ENCODE results near the gene DCAF5. TPM values are rescaled to one million over a fixed set of nuclear protein-coding genes. Genes with fewer than 3 reads are reported as not detected.

DCAF5 gene
- total RNA-seq, 1 donor: 24.2 TPM

DNA sequence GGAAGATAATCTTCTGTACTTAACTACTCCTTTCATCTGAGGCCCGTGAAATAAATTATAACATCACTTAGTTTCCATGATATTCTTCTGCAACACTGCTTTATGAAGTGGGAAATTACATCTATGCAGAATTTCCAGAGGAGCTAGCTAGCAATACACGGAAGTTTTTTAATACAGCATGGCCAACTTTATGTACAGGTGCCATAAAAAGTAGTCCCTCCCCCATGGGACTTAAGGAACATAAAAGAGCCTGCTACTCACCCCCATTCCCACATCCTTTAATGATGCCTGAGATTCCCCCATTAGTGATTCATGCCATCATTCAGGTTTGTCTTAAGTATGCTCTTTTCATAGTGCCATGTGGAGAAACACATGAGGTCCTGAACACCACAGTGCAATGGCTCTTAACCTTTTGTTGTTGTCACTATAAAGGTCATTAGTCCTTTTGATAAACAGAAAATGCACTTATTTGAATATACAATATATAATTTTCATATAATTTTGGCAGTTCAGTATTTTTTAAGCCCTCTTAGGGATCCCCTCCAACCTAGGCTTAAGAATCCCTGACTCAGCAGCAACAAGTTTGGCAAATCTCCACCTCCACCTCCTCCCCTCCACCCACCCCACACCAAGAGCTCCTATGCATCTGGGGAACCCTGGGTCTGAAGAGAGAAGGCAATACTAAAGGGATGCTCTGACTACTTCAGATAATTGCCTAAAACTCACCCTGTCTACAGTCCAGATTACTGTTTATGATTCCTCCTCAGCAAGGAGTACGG is 37.3 kb downstream of the DCAF5 start:
- TF ChIP-seq, protein P1, sequence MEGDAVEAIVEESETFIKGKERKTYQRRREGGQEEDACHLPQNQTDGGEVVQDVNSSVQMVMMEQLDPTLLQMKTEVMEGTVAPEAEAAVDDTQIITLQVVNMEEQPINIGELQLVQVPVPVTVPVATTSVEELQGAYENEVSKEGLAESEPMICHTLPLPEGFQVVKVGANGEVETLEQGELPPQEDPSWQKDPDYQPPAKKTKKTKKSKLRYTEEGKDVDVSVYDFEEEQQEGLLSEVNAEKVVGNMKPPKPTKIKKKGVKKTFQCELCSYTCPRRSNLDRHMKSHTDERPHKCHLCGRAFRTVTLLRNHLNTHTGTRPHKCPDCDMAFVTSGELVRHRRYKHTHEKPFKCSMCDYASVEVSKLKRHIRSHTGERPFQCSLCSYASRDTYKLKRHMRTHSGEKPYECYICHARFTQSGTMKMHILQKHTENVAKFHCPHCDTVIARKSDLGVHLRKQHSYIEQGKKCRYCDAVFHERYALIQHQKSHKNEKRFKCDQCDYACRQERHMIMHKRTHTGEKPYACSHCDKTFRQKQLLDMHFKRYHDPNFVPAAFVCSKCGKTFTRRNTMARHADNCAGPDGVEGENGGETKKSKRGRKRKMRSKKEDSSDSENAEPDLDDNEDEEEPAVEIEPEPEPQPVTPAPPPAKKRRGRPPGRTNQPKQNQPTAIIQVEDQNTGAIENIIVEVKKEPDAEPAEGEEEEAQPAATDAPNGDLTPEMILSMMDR (IDR thresholded peaks at IDR 0.05; ENCODE audit: insufficient read depth, low read depth, low read length): no peak
- DNase-seq (ENCODE audit: low read depth): no peak
- no peak overlapping the region for H3K4me3 ChIP-seq (ENCODE audit: low read depth, low read length)

DNA sequence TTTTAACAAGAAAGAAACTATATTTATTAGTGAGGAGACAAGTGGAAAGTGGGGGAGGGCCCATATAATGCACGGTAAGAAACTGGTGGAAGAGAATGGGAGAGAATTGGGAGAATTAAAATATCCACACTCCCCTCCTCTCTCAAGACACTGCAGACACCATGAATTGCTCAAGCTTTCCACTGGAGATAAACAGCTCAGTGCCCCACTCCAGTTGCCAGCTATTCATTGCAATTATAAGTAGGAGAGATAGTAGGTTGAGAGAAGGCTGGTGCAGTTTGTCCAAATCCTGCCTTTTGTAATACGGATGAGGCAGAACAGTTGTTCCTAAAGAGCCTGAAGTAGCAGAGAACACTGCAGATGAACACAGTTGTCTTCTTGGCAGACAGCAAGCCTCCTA is 38.2 kb downstream of the DCAF5 start:
- TF ChIP-seq, protein P1 (IDR thresholded peaks at IDR 0.05; ENCODE audit: insufficient read depth, low read depth, low read length): no peak
- no peak for DNase-seq (ENCODE audit: low read depth)
- H3K4me3 ChIP-seq (ENCODE audit: low read depth, low read length): no peak overlapping the region

DNA sequence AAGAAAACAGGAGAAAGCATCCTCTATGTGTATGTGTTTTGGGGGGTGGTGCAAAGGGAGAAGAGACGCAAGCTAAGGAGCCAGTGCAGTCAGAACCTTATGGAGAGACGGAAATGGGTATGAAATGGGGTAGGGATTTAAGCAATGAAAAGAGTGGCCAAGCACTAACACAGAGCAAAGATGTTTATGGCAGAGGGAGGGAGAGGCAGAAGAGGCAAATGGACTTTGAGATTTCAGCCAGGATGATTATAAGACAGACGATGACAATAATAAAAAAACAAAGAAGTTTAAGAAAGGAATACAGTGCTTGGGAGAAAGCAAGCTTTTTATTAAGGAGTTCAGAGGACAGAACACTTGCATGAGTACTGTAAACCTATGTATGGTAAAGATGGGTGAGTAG is 44.6 kb downstream of the DCAF5 start:
- H3K4me3 ChIP-seq (ENCODE audit: low read depth, low read length): no peak overlapping the region
- TF ChIP-seq, protein P1 (IDR thresholded peaks at IDR 0.05; ENCODE audit: insufficient read depth, low read depth, low read length): no peak
- DNase-seq (ENCODE audit: low read depth): no peak

DNA sequence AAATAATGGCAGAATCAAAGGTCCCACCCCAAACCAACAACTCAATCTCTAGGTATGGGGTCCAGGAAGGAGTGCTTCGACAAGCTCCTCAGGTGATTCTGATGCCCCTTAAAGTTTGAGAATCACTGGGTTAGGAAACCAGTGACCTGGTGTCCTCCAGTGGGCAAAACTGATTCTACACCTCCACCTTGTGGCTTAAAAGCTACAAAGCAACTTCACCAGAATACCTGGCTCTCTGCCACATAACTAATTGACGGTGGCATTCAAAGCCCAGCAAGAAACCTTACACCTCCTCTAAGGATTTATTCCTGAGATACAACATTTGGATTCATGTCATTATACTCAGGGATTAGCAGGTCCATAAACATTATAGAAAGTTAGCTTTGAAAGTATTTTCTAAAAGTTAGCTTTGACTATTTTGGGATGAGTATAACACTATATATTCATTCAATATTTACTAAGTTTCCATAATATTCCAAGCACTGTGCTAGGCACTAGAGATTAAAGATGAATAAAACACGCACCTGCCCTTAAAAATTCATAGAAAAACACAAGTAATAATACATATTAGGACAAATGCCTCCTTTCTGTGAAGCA is 45.4 kb downstream of the DCAF5 start:
- TF ChIP-seq, protein P1 (IDR thresholded peaks at IDR 0.05; ENCODE audit: insufficient read depth, low read depth, low read length): peak; percentile 72
- DNase-seq (ENCODE audit: low read depth): peak; percentile 73
- no peak overlapping the region for H3K4me3 ChIP-seq (ENCODE audit: low read depth, low read length)

DNA sequence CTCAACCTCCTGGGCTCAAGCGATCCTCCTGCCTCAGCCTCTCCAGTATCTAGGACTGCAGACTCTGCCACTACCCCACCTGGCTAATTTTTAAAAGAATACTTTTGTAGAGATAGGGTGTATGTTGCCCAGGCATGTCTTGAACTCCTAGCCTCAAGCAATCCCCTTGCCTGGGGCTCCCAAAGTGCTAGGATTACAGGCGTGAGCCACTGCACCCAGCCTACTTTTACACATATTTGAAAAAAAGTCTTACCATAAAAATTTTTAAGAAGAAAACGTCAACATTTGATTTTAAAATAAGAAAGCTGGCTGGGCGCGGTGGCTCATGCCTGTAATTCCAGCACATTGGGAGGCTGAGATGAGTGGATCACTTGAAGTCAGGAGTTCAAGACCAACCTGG is 46.5 kb downstream of the DCAF5 start:
- DNase-seq (ENCODE audit: low read depth): no peak
- TF ChIP-seq, protein P1 (IDR thresholded peaks at IDR 0.05; ENCODE audit: insufficient read depth, low read depth, low read length): no peak
- no peak overlapping the region for H3K4me3 ChIP-seq (ENCODE audit: low read depth, low read length)

DNA sequence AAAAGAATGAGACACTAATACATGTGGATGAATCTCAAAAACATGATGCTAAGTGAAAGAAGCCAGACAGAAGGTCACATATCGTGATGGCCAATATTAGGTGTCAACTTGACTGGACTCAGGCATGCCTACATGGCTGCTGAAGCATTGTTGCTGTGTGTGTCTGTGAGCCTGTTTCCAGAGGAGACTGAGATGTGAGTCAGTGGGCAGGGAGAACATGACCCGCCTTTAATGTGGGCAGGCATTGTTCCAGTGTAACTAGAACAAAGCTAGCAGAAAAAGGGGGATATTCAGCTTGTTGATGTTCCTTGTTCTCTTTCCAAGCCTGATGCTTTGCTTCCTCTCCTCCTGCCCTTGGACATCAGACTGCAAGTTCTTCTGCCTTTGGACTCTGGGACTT is 47.6 kb downstream of the DCAF5 start:
- H3K4me3 ChIP-seq (ENCODE audit: low read depth, low read length): no peak overlapping the region
- peak; percentile 16 for DNase-seq (ENCODE audit: low read depth)
- TF ChIP-seq, protein P1 (IDR thresholded peaks at IDR 0.05; ENCODE audit: insufficient read depth, low read depth, low read length): no peak

Data from fibroblast of villous mesenchyme (primary cell).